HepG2 (cell line): ENCODE measurements around the gene FBXO4. TPM values are rescaled to one million over a fixed set of nuclear protein-coding genes. Genes with fewer than 3 reads are reported as not detected.

Experiments
- ATAC-seq: fragments of 200-7000 bp; cut with Tn5 transposase; 3 replicates; pipeline ENCODE4 v1.9.1; 2020; ENCODE audit warnings: mild to moderate bottlenecking, moderate library complexity
- BruUV-seq: library from RNA; stranded (reverse); fragments of 400-500 nt; replicated peaks from 2 replicates; lab custom pipeline; 2021; lab: Mats Ljungman, UMichigan
- CTCF ChIA-PET: fragments of 300-600 bp; formaldehyde crosslinking; extraction: SDS; loops from one replicate; lab custom pipeline; 2021; ENCODE audit warnings: low total read pairs, inconsistent platforms, low intra/inter-chr PET ratio; lab: Yijun Ruan, JAX
- POLR2A ChIA-PET: fragments of 350-600 bp; sonication (Branson Sonifier 250); formaldehyde crosslinking; loops from one replicate; lab custom pipeline; 2020; ENCODE audit warnings: antibody characterized with exemption, inconsistent platforms; lab: Yijun Ruan, JAX
- DNase-seq: peaks from one replicate; pipeline ENCODE4 v3.0.0-alpha.2; 2015; ENCODE audit warnings: low spot score
- FAIRE-seq: peaks from 3 replicates; lab custom pipeline; 2011; peaks lifted over from hg19 to GRCh38; lab: Jason Lieb, UNC
- H2AFZ ChIP-seq: one replicate; pipeline ENCODE4 v1.6.1; 2011; ENCODE audit warnings: low read length, inconsistent platforms
- H3K27ac ChIP-seq: fragments of 300-600 bp; 3 replicates; pipeline ENCODE4 v1.8.0; 2011; ENCODE audit warnings: mixed run types, mild to moderate bottlenecking, mixed read lengths, low read length, inconsistent platforms; ENCODE audit not compliant: insufficient read depth; ENCODE audit errors: extremely low read length
- H3K27me3 ChIP-seq, 2 experiments: fragments of 200-600 bp in 1 of 2; 2 replicates in 1 of 2; 3 replicates in 1 of 2; pipeline versions ENCODE4 v1.6.0 to v1.8.0; 2011; ENCODE audit warnings: low read length in 2 of 2, mild to moderate bottlenecking in 2 of 2, moderate library complexity in 2 of 2, inconsistent platforms in 1 of 2; ENCODE audit not compliant: insufficient read depth in 2 of 2, control insufficient read depth in 1 of 2
- H3K36me3 ChIP-seq, 2 experiments: fragments of 200-600 bp in 1 of 2; replicated peaks in 1 of 2; 2 replicates in 1 of 2; 3 replicates in 1 of 2; pipeline versions ENCODE4 v1.5.1 to v1.8.0; 2011; ENCODE audit warnings: low read length in 2 of 2, inconsistent platforms in 1 of 2; ENCODE audit not compliant: insufficient read depth in 2 of 2, control insufficient read depth in 1 of 2
- H3K4me1 ChIP-seq: 2 replicates; pipeline ENCODE4 v1.5.1; 2012; ENCODE audit warnings: low read length, inconsistent platforms; ENCODE audit not compliant: insufficient read depth
- H3K4me2 ChIP-seq: 2 replicates; pipeline ENCODE4 v1.6.0; 2011; ENCODE audit warnings: low read depth, low read length, inconsistent platforms
- H3K4me3 ChIP-seq, 3 experiments: fragments of 200-600 bp in 1 of 3; sonication (generic), shearing (Covaris generic) in 1 of 3; replicated peaks in 1 of 3; 2 replicates each; pipeline ENCODE4 v1.5.1; 2011 to 2016; ENCODE audit warnings: low read length in 3 of 3, inconsistent platforms in 2 of 3, low read depth in 2 of 3, mild to moderate bottlenecking in 2 of 3, control low read depth in 1 of 3, mixed read lengths in 1 of 3; ENCODE audit not compliant: insufficient read depth in 1 of 3
- H3K79me2 ChIP-seq: one replicate; pipeline ENCODE4 v1.6.1; 2011; ENCODE audit warnings: low read length, inconsistent platforms; ENCODE audit not compliant: insufficient read depth
- H3K9ac ChIP-seq: 2 replicates; pipeline ENCODE4 v1.6.0; 2011; ENCODE audit warnings: mild to moderate bottlenecking, low read depth, low read length, inconsistent platforms; ENCODE audit not compliant: insufficient read depth
- H3K9me3 ChIP-seq: 2 replicates; pipeline ENCODE4 v1.5.1; 2012; ENCODE audit warnings: mild to moderate bottlenecking, low read length
- H4K20me1 ChIP-seq: 2 replicates; pipeline ENCODE4 v1.6.0; 2011; ENCODE audit warnings: inconsistent platforms, mild to moderate bottlenecking, low read length, moderate library complexity; ENCODE audit not compliant: insufficient read depth
- ATF7 ChIP-seq, 2 experiments: fragments of 450-650 bp in 1 of 2; sonication (generic) in 1 of 2; formaldehyde crosslinking in 1 of 2; IDR thresholded peaks; 2 replicates each; pipeline versions ENCODE4 v1.4.0 to v1.6.1; 2016 to 2020; ENCODE audit warnings: antibody characterized with exemption in 1 of 2, mild to moderate bottlenecking in 1 of 2, missing genetic modification reagents in 1 of 2
- CC2D1A ChIP-seq: sonication (generic); formaldehyde crosslinking; IDR thresholded peaks from 2 replicates; pipeline ENCODE4 v1.8.1; 2023; ENCODE audit warnings: mild to moderate bottlenecking, missing genetic modification reagents
- GLI4 ChIP-seq: sonication (generic); formaldehyde crosslinking; IDR thresholded peaks from 2 replicates; pipeline ENCODE4 v1.5.1; 2020; ENCODE audit warnings: missing genetic modification reagents, mild to moderate bottlenecking, moderate library complexity, borderline replicate concordance
- HMGXB4 ChIP-seq, 2 experiments: sonication (generic) in 1 of 2; formaldehyde crosslinking in 1 of 2; IDR thresholded peaks; 2 replicates each; pipeline versions ENCODE4 v1.4.0 to v1.6.1; 2018 to 2020; ENCODE audit warnings: missing genetic modification reagents in 2 of 2, borderline replicate concordance in 1 of 2, low read depth in 1 of 2, mild to moderate bottlenecking in 1 of 2, missing biosample characterization in 1 of 2
- KLF12 ChIP-seq: sonication (generic); formaldehyde crosslinking; IDR thresholded peaks from 2 replicates; pipeline ENCODE4 v1.4.0; 2020; ENCODE audit warnings: missing genetic modification reagents, borderline replicate concordance
- NAIF1 ChIP-seq: sonication (generic); formaldehyde crosslinking; IDR thresholded peaks from 2 replicates; pipeline ENCODE4 v1.5.0; 2020; ENCODE audit warnings: mild to moderate bottlenecking, missing genetic modification reagents, borderline replicate concordance
- PRPF4 ChIP-seq: fragments of 200-400 bp; formaldehyde crosslinking; IDR thresholded peaks from 2 replicates; pipeline ENCODE4 v1.6.1; 2016; ENCODE audit warnings: low read length, low read depth; ENCODE audit not compliant: poor library complexity, severe bottlenecking
- SALL2 ChIP-seq: sonication (generic); formaldehyde crosslinking; IDR thresholded peaks from 2 replicates; pipeline ENCODE4 v1.8.1; 2023; ENCODE audit warnings: mild to moderate bottlenecking, missing genetic modification reagents, inconsistent platforms
- SRY ChIP-seq: sonication (generic); formaldehyde crosslinking; IDR thresholded peaks from 2 replicates; pipeline ENCODE4 v1.8.0; 2022; ENCODE audit warnings: mild to moderate bottlenecking, missing genetic modification reagents
- XRCC5 ChIP-seq: fragments of 200-400 bp; formaldehyde crosslinking; optimal IDR thresholded peaks from 2 replicates; pipeline ENCODE3; 2017; ENCODE audit warnings: mild to moderate bottlenecking, low read length
- ZBTB14 ChIP-seq: sonication (generic); formaldehyde crosslinking; IDR thresholded peaks from 2 replicates; pipeline ENCODE4 v1.4.0; 2020; ENCODE audit warnings: missing genetic modification reagents
- ZBTB26 ChIP-seq: IDR thresholded peaks from 2 replicates; pipeline ENCODE4 v1.6.1; 2016; ENCODE audit warnings: missing compliant biosample characterization, missing genetic modification reagents, borderline replicate concordance
- ZNF20 ChIP-seq: sonication (generic); formaldehyde crosslinking; IDR thresholded peaks from 2 replicates; pipeline ENCODE4 v1.4.0; 2020; ENCODE audit warnings: mild to moderate bottlenecking, moderate library complexity, missing genetic modification reagents
- ZNF451 ChIP-seq: sonication (generic); formaldehyde crosslinking; IDR thresholded peaks from 2 replicates; pipeline ENCODE4 v1.5.0; 2020; ENCODE audit warnings: mild to moderate bottlenecking, missing genetic modification reagents
- ZNF556 ChIP-seq: sonication (generic); formaldehyde crosslinking; IDR thresholded peaks from 2 replicates; pipeline ENCODE4 v1.4.0; 2020; ENCODE audit warnings: mild to moderate bottlenecking, missing genetic modification reagents, borderline replicate concordance
- in situ Hi-C: cut with HindIII; loops from 2 replicates; pipeline ENCODE4 v1.10.0; 2017; ENCODE audit warnings: low pct_unique_long_range_greater_than_20kb; ENCODE audit not compliant: extremely low pct_ligation_motif_present
- intact Hi-C: fragments of 100-400 bp; cut with micrococcal nuclease; formaldehyde crosslinking; loops from one replicate; pipeline ENCODE4 v1.10.0; 2022; ENCODE audit not compliant: unreplicated experiment
- polyA plus RNA-seq, 8 experiments: library from polyadenylated mRNA; depleted of rRNA in 3 of 8; stranded (reverse) in 7 of 8; unstranded in 1 of 8; fragments of >200 nt; fragmentation: Illumina TruSeq in 4 of 8; extraction: Trizol in 4 of 8; gene quantifications; 2 replicates each; pipeline versions ENCODE4 v1.2.1 to v1.2.3, GENCODE V29; 2011 to 2016; ENCODE audit warnings: low read depth in 4 of 8, missing spikeins in 1 of 8, mixed read lengths in 1 of 8; ENCODE audit not compliant: insufficient read depth in 1 of 8
- total RNA-seq, 5 experiments: library from RNA; depleted of rRNA; stranded (reverse); fragments of >200 nt; fragmentation: Illumina TruSeq; extraction: Trizol; gene quantifications; 2 replicates each; pipeline ENCODE4 v1.2.3, GENCODE V29; 2016; ENCODE audit warnings: low read depth in 1 of 5
- TF ChIP-seq, protein P1 (sequence below): sonication (generic); formaldehyde crosslinking; IDR thresholded peaks from 2 replicates; pipeline ENCODE4 v1.8.0; 2023; ENCODE audit warnings: mild to moderate bottlenecking, missing genetic modification reagents
- TF ChIP-seq, protein P2 (sequence below): sonication (generic); formaldehyde crosslinking; IDR thresholded peaks from 2 replicates; pipeline ENCODE4 v1.4.0; 2020; ENCODE audit warnings: mild to moderate bottlenecking, missing genetic modification reagents

Gene FBXO4
- total and polyA plus RNA-seq, 2 of the 13 experiments (the other 11 are each of a cell fraction or from before 2014, with no cell fraction given): 5.2 to 16.4 TPM

DNA sequence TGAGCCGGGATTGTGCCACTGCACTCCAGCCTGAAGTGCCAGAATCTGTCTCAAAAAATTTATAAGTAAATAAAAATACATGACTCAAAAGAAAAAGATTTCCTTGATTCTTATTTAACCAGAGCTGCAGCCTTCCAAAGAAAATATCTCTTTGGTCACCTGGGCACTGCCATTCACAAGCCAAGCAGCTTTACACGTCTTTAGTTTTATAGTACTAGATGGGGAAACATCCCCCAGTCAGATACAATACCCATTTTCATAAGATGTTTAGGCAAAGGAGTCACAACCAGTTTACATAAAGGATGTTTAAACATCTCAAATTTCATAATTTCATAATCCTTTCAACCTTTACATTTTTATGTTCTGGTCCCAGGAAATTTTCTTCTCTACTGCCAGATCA lies 41.1 kb upstream of the FBXO4 start (continued):
- no peak for TF ChIP-seq SALL2 (CRISPR knock-in tag)
- TF ChIP-seq ZBTB14 (CRISPR knock-in tag): no peak
- TF ChIP-seq ZNF20 (CRISPR knock-in tag): no peak
- TF ChIP-seq HMGXB4 (CRISPR knock-in tag; IDR thresholded peaks at IDR 0.05; ENCODE audit: borderline replicate concordance in 1 of 2, low read depth in 1 of 2): no peak
- no peak for TF ChIP-seq ZNF556
- no peak for TF ChIP-seq CC2D1A
- TF ChIP-seq, all 625 proteins: peak for 0

- CTCF ChIA-PET: no interaction called here
- no peak for FAIRE-seq
- TF ChIP-seq XRCC5: no peak
- TF ChIP-seq KLF12: no peak
- no peak for TF ChIP-seq ATF7 (IDR thresholded peaks at IDR 0.05)
- TF ChIP-seq ATF7 (CRISPR knock-in tag; IDR thresholded peaks at IDR 0.05): no peak
- TF ChIP-seq GLI4 (CRISPR knock-in tag): no peak
- no peak for TF ChIP-seq NAIF1
- TF ChIP-seq SRY (CRISPR knock-in tag): no peak
- TF ChIP-seq ZNF451 (CRISPR knock-in tag): no peak
- no peak for TF ChIP-seq PRPF4
- TF ChIP-seq, protein P1, sequence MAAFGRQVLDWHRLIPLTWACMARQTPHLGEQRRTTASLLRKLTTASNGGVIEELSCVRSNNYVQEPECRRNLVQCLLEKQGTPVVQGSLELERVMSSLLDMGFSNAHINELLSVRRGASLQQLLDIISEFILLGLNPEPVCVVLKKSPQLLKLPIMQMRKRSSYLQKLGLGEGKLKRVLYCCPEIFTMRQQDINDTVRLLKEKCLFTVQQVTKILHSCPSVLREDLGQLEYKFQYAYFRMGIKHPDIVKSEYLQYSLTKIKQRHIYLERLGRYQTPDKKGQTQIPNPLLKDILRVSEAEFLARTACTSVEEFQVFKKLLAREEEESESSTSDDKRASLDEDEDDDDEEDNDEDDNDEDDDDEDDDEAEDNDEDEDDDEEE (CRISPR knock-in tag): no peak
- TF ChIP-seq, protein P2, sequence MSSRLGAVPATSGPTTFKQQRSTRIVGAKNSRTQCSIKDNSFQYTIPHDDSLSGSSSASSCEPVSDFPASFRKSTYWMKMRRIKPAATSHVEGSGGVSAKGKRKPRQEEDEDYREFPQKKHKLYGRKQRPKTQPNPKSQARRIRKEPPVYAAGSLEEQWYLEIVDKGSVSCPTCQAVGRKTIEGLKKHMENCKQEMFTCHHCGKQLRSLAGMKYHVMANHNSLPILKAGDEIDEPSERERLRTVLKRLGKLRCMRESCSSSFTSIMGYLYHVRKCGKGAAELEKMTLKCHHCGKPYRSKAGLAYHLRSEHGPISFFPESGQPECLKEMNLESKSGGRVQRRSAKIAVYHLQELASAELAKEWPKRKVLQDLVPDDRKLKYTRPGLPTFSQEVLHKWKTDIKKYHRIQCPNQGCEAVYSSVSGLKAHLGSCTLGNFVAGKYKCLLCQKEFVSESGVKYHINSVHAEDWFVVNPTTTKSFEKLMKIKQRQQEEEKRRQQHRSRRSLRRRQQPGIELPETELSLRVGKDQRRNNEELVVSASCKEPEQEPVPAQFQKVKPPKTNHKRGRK (CRISPR knock-in tag): no peak
- no peak for TF ChIP-seq ZBTB26 (CRISPR knock-in tag)
These were observed 39.8 kb upstream of the FBXO4 start for GRCh38 chr5:41885286-41885685.

More at GRCh38 chr5:41885286-41885685, 39.8 kb upstream of the FBXO4 start:
- ATAC-seq: no peak
- H3K4me1 ChIP-seq: no peaks in the 10 kb centered on the region
- intact Hi-C loops (no loop called here), in situ Hi-C loops (no loop called here)
- no peaks in the 10 kb centered on the region for H3K27me3 ChIP-seq
- no peaks in the 10 kb centered on the region for H3K36me3 ChIP-seq
- H3K27ac ChIP-seq: no peak overlapping the region
- H4K20me1 ChIP-seq: no peaks in the 10 kb centered on the region
- POLR2A ChIA-PET: no interaction called here
- BruUV-seq: no TSS peak
- H3K9ac ChIP-seq: no peak overlapping the region
- no peaks in the 10 kb centered on the region for H3K9me3 ChIP-seq
- no peaks in the 10 kb centered on the region for H3K79me2 ChIP-seq
- no peak for DNase-seq
- H3K4me3 ChIP-seq: no peak overlapping the region
- H3K4me2 ChIP-seq: no peak overlapping the region
- H2AFZ ChIP-seq: no peak overlapping the region
